Measurements from ENCODE around the gene TDRD6.

- TF ChIP-seq CTCF (tag by site-specific recombination; IDR thresholded peaks at IDR 0.05) (no peak), ZNF221 (tag by site-specific recombination; IDR thresholded peaks at IDR 0.05; ENCODE audit: borderline replicate concordance) (no peak), TCF7L2 (IDR thresholded peaks at IDR 0.05; ENCODE audit: borderline replicate concordance, low read depth, low read length) (no peak), ZNF792 (tag by site-specific recombination; IDR thresholded peaks at IDR 0.05) (no peak), ZSCAN23 (tag by site-specific recombination; IDR thresholded peaks at IDR 0.05) (no peak), ZNF274 (IDR thresholded peaks at IDR 0.05; ENCODE audit: low read length) (no peak), ZNF274 (tag by site-specific recombination; IDR thresholded peaks at IDR 0.05; ENCODE audit: borderline replicate concordance) (no peak), ZNF140 (tag by site-specific recombination; IDR thresholded peaks at IDR 0.05) (no peak), ZNF138 (tag by site-specific recombination; IDR thresholded peaks at IDR 0.05; ENCODE audit: borderline replicate concordance) (no peak), ZNF394 (tag by site-specific recombination; IDR thresholded peaks at IDR 0.05; ENCODE audit: borderline replicate concordance) (no peak), ZNF311 (tag by site-specific recombination; IDR thresholded peaks at IDR 0.05; ENCODE audit: borderline replicate concordance) (no peak), ZBTB21 (tag by site-specific recombination; IDR thresholded peaks at IDR 0.05) (no peak), ZSCAN5A (tag by site-specific recombination; IDR thresholded peaks at IDR 0.05) (no peak), PRDM2 (tag by site-specific recombination; IDR thresholded peaks at IDR 0.05; ENCODE audit: borderline replicate concordance) (no peak), ZBTB7A (tag by site-specific recombination; IDR thresholded peaks at IDR 0.05; ENCODE audit: low read depth) (no peak)
Measured at GRCh38 chr6:46748940-46749503, 61.3 kb downstream of the TDRD6 start.

Measured in HEK293 (cell line).